Heart left ventricle (tissue), 16 donors: ENCODE results near the gene ZBTB7C. TPM values are rescaled to one million over a fixed set of nuclear protein-coding genes. Genes with fewer than 3 reads are reported as not detected.

Experiments used
- ATAC-seq, 4 donors: fragments of 200-7000 bp; cut with Tn5 transposase; one replicate each; pipeline ENCODE4 v1.9.1; 2020 to 2022; ENCODE audit warnings: moderate library complexity in 4 of 4, mild to moderate bottlenecking in 3 of 4, moderate number of reproducible peaks in 1 of 4
- DNase-seq, 5 donors: peaks; one replicate each; pipeline ENCODE4 v3.0.0-alpha.2; 2020
- H3K27ac ChIP-seq, 12 donors: fragments of 200-600 bp; sonication (generic) in 4 of 12; one replicate each; pipeline versions ENCODE4 v1.5.0 to v1.8.0; 2016 to 2022; ENCODE audit warnings: mild to moderate bottlenecking in 2 of 12
- H3K27me3 ChIP-seq, 9 donors: fragments of 200-600 bp; sonication (generic) in 2 of 9; one replicate each; pipeline versions ENCODE4 v1.5.1 to v1.8.0; 2016 to 2022; ENCODE audit warnings: mild to moderate bottlenecking in 3 of 9
- H3K36me3 ChIP-seq, 9 donors: fragments of 200-600 bp; sonication (generic) in 2 of 9; one replicate each; pipeline versions ENCODE4 v1.5.0 to v1.8.0; 2018 to 2022; ENCODE audit warnings: mild to moderate bottlenecking in 2 of 9
- H3K4me1 ChIP-seq, 12 donors: fragments of 200-600 bp; sonication (generic) in 4 of 12; one replicate each; pipeline versions ENCODE4 v1.5.0 to v1.8.0; 2016 to 2022; ENCODE audit warnings: mild to moderate bottlenecking in 3 of 12
- H3K4me3 ChIP-seq, 12 donors: fragments of 200-600 bp; sonication (generic) in 4 of 12; one replicate each; pipeline versions ENCODE4 v1.5.0 to v1.8.0; 2017 to 2022; ENCODE audit warnings: mild to moderate bottlenecking in 9 of 12, moderate library complexity in 4 of 12
- H3K9me3 ChIP-seq, 12 donors: fragments of 200-600 bp; sonication (generic) in 4 of 12; one replicate each; pipeline versions ENCODE4 v1.5.0 to v1.8.0; 2016 to 2022; ENCODE audit warnings: mild to moderate bottlenecking in 1 of 12
- POLR2A ChIP-seq, 2 donors: fragments of 450-650 bp; IDR thresholded peaks; one replicate each; pipeline ENCODE4 v1.6.1; 2017; ENCODE audit warnings: antibody characterized with exemption in 2 of 2, mild to moderate bottlenecking in 2 of 2, moderate library complexity in 2 of 2
- WGBS, 4 donors: extraction: QIAGEN DNeasy Blood & Tissue Kit in 2 of 4; methylation state at CpG; one replicate each; pipeline versions ENCODE4 v1.1.5 to v1.1.7; 2013 to 2018; 5-methylcytosine and 5-hydroxymethylcytosine counted together
- intact Hi-C, 10 donors: fragments of 100-400 bp; cut with DNase I; formaldehyde crosslinking; loops; one replicate each; pipeline versions ENCODE4 v1.11.1 to v1.14.2; 2022
- polyA plus RNA-seq, 2 donors: library from polyadenylated mRNA; stranded (reverse); fragments of 200-250 nt; gene quantifications; one replicate each; pipeline ENCODE4 v1.2.3, GENCODE V29; 2013
- total RNA-seq, 9 donors: library from RNA; depleted of rRNA in 2 of 9; stranded (reverse); fragments of >200 nt in 2 of 9; fragmentation: NEBNext Ultra II Directional in 3 of 9; extraction: Animal tissue kit (Norgen Biotek cat#: 25700) in 3 of 9; gene quantifications; one replicate each; pipeline versions ENCODE4 v1.1.0 to v1.2.4, GENCODE V29; 2016 to 2023
- TF ChIP-seq, protein P1 (sequence below), 12 donors: fragments of 200-600 bp; sonication (generic) in 4 of 12; IDR thresholded peaks; one replicate each; pipeline versions ENCODE4 v1.5.0 to v1.8.0; 2018 to 2022; ENCODE audit warnings: antibody characterized with exemption in 12 of 12, mild to moderate bottlenecking in 5 of 12
- donor health status: ischemic (EF 13 %, LVEDD 7.1; RV severe dilation, severe dysfunction).
- donor health status: healthy with polysubstance abuse.
- donor health status: DM: no; HTN: yes; CAD: no.
- donor health status: DM: no; HTN: no; CAD: no.
- donor health status: ischemic (EF 25% LVEDD 6.9; RV normal size, moderate dysfunction).
- donor health status: ischemic (EF 25% LVEDD 5.7; RV mildly dilated, moderate dysfunction).
- donor health status: healthy.
- donor health status: DM: yes; HTN: yes; CAD: no.
- donor health status: ischemic (EF 35%, LVEDD 5.7; RV mildly dilated, moderate dysfunction).
- donor health status: nonischemic (EF 11% LVEDD 7.7; RV severe dilation, severe dysfunction).
- donor health status: DM: yes; HTN: yes; CAD: no.
- donor health status: PGD.
- donor health status: ischemic (EF 29% LVEDD 5.4; RV normal size, mild dysfunction).
- donor health status: nonischemic (EF 23%, LVEDD 6.1; RV moderate dilation, normal function).

ZBTB7C gene
- total and polyA plus RNA-seq, 11 donors, result 0.68 to 7.5 (median 2.3) TPM

DNA sequence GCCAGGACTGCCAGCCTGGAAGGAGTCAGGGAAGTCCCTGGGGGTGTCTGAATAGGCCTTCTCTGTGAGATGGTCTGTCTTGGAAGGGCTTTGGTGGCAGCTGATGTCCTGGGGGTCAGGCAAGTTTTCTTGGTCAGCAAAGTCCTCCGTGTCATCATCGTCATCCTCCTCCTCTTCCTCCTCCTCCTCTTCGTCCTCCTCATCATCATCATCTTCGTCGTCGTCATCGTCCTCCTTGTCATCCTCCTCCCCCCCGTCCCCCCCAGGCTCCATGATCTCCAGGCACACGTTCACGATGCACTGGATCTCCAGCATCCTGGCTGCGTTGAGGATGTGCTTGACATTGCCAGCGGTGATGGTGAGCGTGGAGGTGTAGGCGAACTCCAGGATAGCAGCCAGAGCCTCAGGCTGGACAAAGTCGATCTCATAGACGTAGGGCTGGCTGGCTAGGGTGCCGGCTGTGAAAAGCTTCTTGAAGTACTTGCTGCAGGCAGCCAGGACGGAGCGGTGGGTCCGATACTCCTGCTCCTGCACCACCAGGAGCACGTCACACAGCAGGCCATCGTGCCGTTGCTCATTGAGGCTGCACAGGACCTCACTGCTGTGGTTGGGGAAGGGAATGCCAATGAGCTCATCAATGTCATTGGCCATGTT lies 368.6 kb downstream of the ZBTB7C start:
- 96 to 98% (median 97%) methylated on average over 19 to 23 of the region's 23 CpGs for WGBS, 4 donors
- no peak for ATAC-seq
- Histone ChIP-seq H3K27me3 (no peaks in the 10 kb centered on the region), H3K4me1 (peaks cover 0 to 14% (median 0%) of the 10 kb centered on the region in 12 donors), H3K36me3 (no peaks in the 10 kb centered on the region), H3K4me3 (no peak overlapping the region), H3K9me3 (peaks cover 0 to 8% (median 0%) of the 10 kb centered on the region in 12 donors), H3K27ac (no peak overlapping the region)
- DNase-seq, result no peak
- TF ChIP-seq, protein P1, sequence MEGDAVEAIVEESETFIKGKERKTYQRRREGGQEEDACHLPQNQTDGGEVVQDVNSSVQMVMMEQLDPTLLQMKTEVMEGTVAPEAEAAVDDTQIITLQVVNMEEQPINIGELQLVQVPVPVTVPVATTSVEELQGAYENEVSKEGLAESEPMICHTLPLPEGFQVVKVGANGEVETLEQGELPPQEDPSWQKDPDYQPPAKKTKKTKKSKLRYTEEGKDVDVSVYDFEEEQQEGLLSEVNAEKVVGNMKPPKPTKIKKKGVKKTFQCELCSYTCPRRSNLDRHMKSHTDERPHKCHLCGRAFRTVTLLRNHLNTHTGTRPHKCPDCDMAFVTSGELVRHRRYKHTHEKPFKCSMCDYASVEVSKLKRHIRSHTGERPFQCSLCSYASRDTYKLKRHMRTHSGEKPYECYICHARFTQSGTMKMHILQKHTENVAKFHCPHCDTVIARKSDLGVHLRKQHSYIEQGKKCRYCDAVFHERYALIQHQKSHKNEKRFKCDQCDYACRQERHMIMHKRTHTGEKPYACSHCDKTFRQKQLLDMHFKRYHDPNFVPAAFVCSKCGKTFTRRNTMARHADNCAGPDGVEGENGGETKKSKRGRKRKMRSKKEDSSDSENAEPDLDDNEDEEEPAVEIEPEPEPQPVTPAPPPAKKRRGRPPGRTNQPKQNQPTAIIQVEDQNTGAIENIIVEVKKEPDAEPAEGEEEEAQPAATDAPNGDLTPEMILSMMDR (IDR thresholded peaks at IDR 0.05), result no peak
- TF ChIP-seq POLR2A (IDR thresholded peaks at IDR 0.05), result no peak
- intact Hi-C loops, result loop anchor here in 2 of 10 donors (5.0 to 10.0 kb wide), 2 partner anchors 57 to 64 kb away; no protein-coding TSS in a partner anchor

- Histone ChIP-seq H3K9me3 (peaks cover 0 to 6% (median 0%) of the 10 kb centered on the region in 12 donors), H3K36me3 (no peaks in the 10 kb centered on the region), H3K4me3 (no peak overlapping the region), H3K27ac (no peak overlapping the region), H3K27me3 (no peaks in the 10 kb centered on the region), H3K4me1 (peaks cover 0 to 15% (median 1%) of the 10 kb centered on the region in 12 donors)
- TF ChIP-seq, protein P1 (IDR thresholded peaks at IDR 0.05), result no peak
- no peak for TF ChIP-seq POLR2A (IDR thresholded peaks at IDR 0.05)
- no peak for DNase-seq
- WGBS, 4 donors, result 91 to 97% (median 95%) methylated on average over 3 to 17 of the region's 17 CpGs
- intact Hi-C loops, result loop anchor here (5.0 to 10.0 kb wide), 10 partner anchors 58 to 373 kb away; no protein-coding TSS in a partner anchor
- no peak for ATAC-seq
These were observed 369.4 kb downstream of the ZBTB7C start for GRCh38 chr18:48039769-48040215.

- DNase-seq (no peak), ATAC-seq (no peak)
- TF ChIP-seq, protein P1 (IDR thresholded peaks at IDR 0.05), result no peak
- no peak for TF ChIP-seq POLR2A (IDR thresholded peaks at IDR 0.05)
- Histone ChIP-seq H3K4me1 (peaks cover 0 to 26% (median 2%) of the 10 kb centered on the region in 12 donors), H3K4me3 (no peak overlapping the region), H3K27ac (no peak overlapping the region), H3K9me3 (peaks cover 0 to 6% (median 0%) of the 10 kb centered on the region in 12 donors), H3K36me3 (no peaks in the 10 kb centered on the region), H3K27me3 (no peaks in the 10 kb centered on the region)
- 89 to 100% (median 98%) methylated on average over 6 of the region's 6 CpGs for WGBS, 4 donors
- intact Hi-C loops, result loop anchor here (5.0 to 10.0 kb wide), 8 partner anchors 99 to 374 kb away; no protein-coding TSS in a partner anchor
These were observed 370.5 kb downstream of the ZBTB7C start for GRCh38 chr18:48038636-48039035.

- no peaks in the 10 kb centered on the region for H3K27me3 ChIP-seq
- WGBS, 4 donors, result 64 to 69% (median 67%) methylated on average over 16 of the region's 16 CpGs
- H3K36me3 ChIP-seq, result no peaks in the 10 kb centered on the region
- no peak overlapping the region for H3K27ac ChIP-seq
- DNase-seq (peak in 3 of 5 donors; percentile 43 to 61 (median 44)), ATAC-seq (peak; percentile 66 to 84 (median 74))
- no peak for TF ChIP-seq POLR2A (IDR thresholded peaks at IDR 0.05)
- TF ChIP-seq, protein P1 (IDR thresholded peaks at IDR 0.05), result peak; percentile 24 to 65 (median 54)
- H3K4me1 ChIP-seq, result peaks cover 0 to 27% (median 2%) of the 10 kb centered on the region in 12 donors
- intact Hi-C loops, result loop anchor here (5.0 to 10.0 kb wide), 8 partner anchors 100 to 375 kb away; no protein-coding TSS in a partner anchor
- no peak overlapping the region for H3K4me3 ChIP-seq
- no peaks in the 10 kb centered on the region for H3K9me3 ChIP-seq
These were observed 371.5 kb downstream of the ZBTB7C start for GRCh38 chr18:48037481-48038271.
